Endothelial cell (in vitro differentiated cells): ENCODE measurements around the gene SEMA4D. TPM values are rescaled to one million over a fixed set of nuclear protein-coding genes. Genes with fewer than 3 reads are reported as not detected.

ENCODE experiments used
- DNase-seq: peaks from one replicate; pipeline ENCODE4 v3.0.0; 2021; ENCODE audit warnings: low spot score
- H3K27ac Mint-ChIP-seq: one replicate; pipeline ENCODE4 v1.8.0; 2021; ENCODE audit warnings: mixed read lengths, inconsistent platforms; ENCODE audit not compliant: unreplicated experiment
- H3K27me3 Mint-ChIP-seq: one replicate; pipeline ENCODE4 v1.8.0; 2021; ENCODE audit warnings: mild to moderate bottlenecking, moderate library complexity, mixed read lengths, inconsistent platforms; ENCODE audit not compliant: unreplicated experiment
- H3K36me3 Mint-ChIP-seq: one replicate; pipeline ENCODE4 v1.8.0; 2021; ENCODE audit warnings: mild to moderate bottlenecking, low read depth, mixed read lengths, inconsistent platforms; ENCODE audit not compliant: unreplicated experiment
- H3K4me1 Mint-ChIP-seq: one replicate; pipeline ENCODE4 v1.8.0; 2021; ENCODE audit warnings: mild to moderate bottlenecking, mixed read lengths, inconsistent platforms; ENCODE audit not compliant: unreplicated experiment
- H3K4me3 Mint-ChIP-seq: one replicate; pipeline ENCODE4 v1.8.0; 2021; ENCODE audit warnings: mild to moderate bottlenecking, mixed read lengths, inconsistent platforms; ENCODE audit not compliant: unreplicated experiment
- H3K9me3 Mint-ChIP-seq: one replicate; pipeline ENCODE4 v1.8.0; 2021; ENCODE audit warnings: mixed read lengths, inconsistent platforms; ENCODE audit not compliant: unreplicated experiment
- CTCF ChIP-seq: fragments of 200-600 bp; sonication (generic); IDR thresholded peaks from one replicate; pipeline ENCODE4 v1.5.0; 2021; ENCODE audit warnings: antibody characterized with exemption; ENCODE audit not compliant: unreplicated experiment
- total RNA-seq: library from RNA; stranded (reverse); fragmentation: NEBNext Ultra II Directional; extraction: Animal tissue kit (Norgen Biotek cat#: 25700); gene quantifications from one replicate; pipeline ENCODE4 v1.2.1, GENCODE V29; 2021; ENCODE audit not compliant: unreplicated experiment

Gene SEMA4D
- total RNA-seq, 1 donor from 2014 or later: 14.8 TPM

- TF ChIP-seq CTCF: no peak
- no peak for DNase-seq
- Mint-ChIP-seq H3K4me3 (no peak overlapping the region), H3K36me3 (peaks cover 13% of the 10 kb centered on the region), H3K9me3 (no peaks in the 10 kb centered on the region), H3K4me1 (peaks cover 14% of the 10 kb centered on the region), H3K27ac (no peak overlapping the region), H3K27me3 (peaks cover 3% of the 10 kb centered on the region)
Measured at GRCh38 chr9:89363921-89364665, 133.8 kb downstream of the SEMA4D start.

- H3K27me3 Mint-ChIP-seq: peaks cover 3% of the 10 kb centered on the region
Measured at GRCh38 chr9:89363311-89363670, 134.6 kb downstream of the SEMA4D start.

GRCh38 chr9:89362647-89363310 is 135.1 kb downstream of the SEMA4D start:
- no peak overlapping the region for H3K27ac Mint-ChIP-seq
- H3K9me3 Mint-ChIP-seq: no peaks in the 10 kb centered on the region
- TF ChIP-seq CTCF: no peak
- peaks cover 14% of the 10 kb centered on the region for H3K4me1 Mint-ChIP-seq
- no peak overlapping the region for H3K4me3 Mint-ChIP-seq
- peaks cover 2% of the 10 kb centered on the region for H3K27me3 Mint-ChIP-seq
- no peak for DNase-seq
- peaks cover 17% of the 10 kb centered on the region for H3K36me3 Mint-ChIP-seq

More at GRCh38 chr9:89363311-89363670, 134.6 kb downstream of the SEMA4D start:
- peaks cover 17% of the 10 kb centered on the region for H3K36me3 Mint-ChIP-seq
- DNase-seq: no peak
- peaks cover 14% of the 10 kb centered on the region for H3K4me1 Mint-ChIP-seq
- H3K27ac Mint-ChIP-seq: no peak overlapping the region
- TF ChIP-seq CTCF: no peak
- H3K9me3 Mint-ChIP-seq: no peaks in the 10 kb centered on the region
- H3K4me3 Mint-ChIP-seq: no peak overlapping the region

GRCh38 chr9:89361816-89362646 is 135.9 kb downstream of the SEMA4D start:
- TF ChIP-seq CTCF: no peak
- DNase-seq: no peak
- peaks cover 25% of the 10 kb centered on the region for H3K36me3 Mint-ChIP-seq
- peaks cover 2% of the 10 kb centered on the region for H3K27me3 Mint-ChIP-seq
- no peak overlapping the region for H3K27ac Mint-ChIP-seq
- H3K9me3 Mint-ChIP-seq: no peaks in the 10 kb centered on the region
- peak overlapping the region; percentile 26 for H3K4me3 Mint-ChIP-seq
- H3K4me1 Mint-ChIP-seq: peaks cover 14% of the 10 kb centered on the region
